Mesodermal cell (in vitro differentiated cells): ENCODE results near the gene PRICKLE3.
"Not testable (repeated sequence)": the region's sequence is repeated elsewhere in the genome, so short reads cannot be mapped to it uniquely, and the experiment has no call there.

Experiments used
- H3K27ac ChIP-seq: 2 replicates; pipeline ENCODE4 v1.7.0; 2013; ENCODE audit warnings: mild to moderate bottlenecking, low read depth, low read length, moderate library complexity; ENCODE audit not compliant: severe bottlenecking
- H3K36me3 ChIP-seq: 2 replicates; pipeline ENCODE4 v1.7.1; 2013; ENCODE audit warnings: mild to moderate bottlenecking, low read length, moderate library complexity; ENCODE audit not compliant: control insufficient read depth, insufficient read depth
- H3K4me1 ChIP-seq: one replicate; pipeline ENCODE4 v1.7.1; 2013; ENCODE audit warnings: mild to moderate bottlenecking, low read length; ENCODE audit not compliant: insufficient read depth, control insufficient read depth, poor library complexity, severe bottlenecking
- H3K4me3 ChIP-seq: 2 replicates; pipeline ENCODE4 v1.7.0; 2013; ENCODE audit warnings: low read length, control low read depth, mild to moderate bottlenecking; ENCODE audit not compliant: insufficient read depth, poor library complexity, severe bottlenecking; ENCODE audit errors: extremely low read depth
- H3K9me3 ChIP-seq: 2 replicates; pipeline ENCODE4 v1.7.1; 2013; ENCODE audit warnings: mild to moderate bottlenecking, low read length, moderate library complexity; ENCODE audit not compliant: control insufficient read depth
- WGBS, 2 experiments: methylation state at CpG; one replicate each; pipeline ENCODE4 v1.1.5; 2013; ENCODE audit warnings: missing lambda C conversion rate in 2 of 2; ENCODE audit not compliant: insufficient coverage in 2 of 2; 5-methylcytosine and 5-hydroxymethylcytosine counted together

The PRICKLE3 gene

DNA sequence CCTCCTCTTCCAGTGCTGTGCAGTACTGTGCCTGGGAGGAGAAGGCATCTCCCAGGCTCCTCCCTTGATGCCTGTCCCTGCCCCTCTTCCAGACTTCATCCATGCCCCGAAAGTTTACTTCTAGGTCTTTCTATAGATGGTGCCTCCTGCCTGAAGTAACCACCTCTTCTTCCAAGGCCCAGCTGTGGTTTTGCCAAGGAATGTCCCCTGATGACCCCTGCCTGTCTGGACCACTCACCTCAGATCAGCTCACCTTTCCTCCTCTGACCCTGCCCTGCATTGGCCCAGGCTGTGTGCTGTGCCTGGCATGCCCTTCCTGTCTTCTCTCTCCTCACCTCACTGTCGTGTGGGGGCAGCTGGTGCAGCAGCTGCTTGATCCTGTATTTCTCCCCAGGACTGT, 6.8 kb downstream of the PRICKLE3 start:
- H3K27ac ChIP-seq, result no peak overlapping the region
- peaks cover 31% of the 10 kb centered on the region for H3K36me3 ChIP-seq
- 100% methylated on average over 1 of the region's 2 CpGs; no CpG with 5 or more reads in 1 of the 2 experiments for WGBS, 2 experiments
- H3K4me1 ChIP-seq, result peaks cover 5% of the 10 kb centered on the region
- no peak overlapping the region for H3K4me3 ChIP-seq
- H3K9me3 ChIP-seq, result no peaks in the 10 kb centered on the region

- Histone ChIP-seq H3K4me3 (no peak overlapping the region), H3K36me3 (peaks cover 31% of the 10 kb centered on the region), H3K9me3 (no peaks in the 10 kb centered on the region), H3K4me1 (no peaks in the 10 kb centered on the region), H3K27ac (no peak overlapping the region)
- no CpG with 5 or more reads among the region's 3 CpGs for WGBS, 2 experiments
These were observed 7.6 kb downstream of the PRICKLE3 start for GRCh38 chrX:49178537-49178936.

DNA sequence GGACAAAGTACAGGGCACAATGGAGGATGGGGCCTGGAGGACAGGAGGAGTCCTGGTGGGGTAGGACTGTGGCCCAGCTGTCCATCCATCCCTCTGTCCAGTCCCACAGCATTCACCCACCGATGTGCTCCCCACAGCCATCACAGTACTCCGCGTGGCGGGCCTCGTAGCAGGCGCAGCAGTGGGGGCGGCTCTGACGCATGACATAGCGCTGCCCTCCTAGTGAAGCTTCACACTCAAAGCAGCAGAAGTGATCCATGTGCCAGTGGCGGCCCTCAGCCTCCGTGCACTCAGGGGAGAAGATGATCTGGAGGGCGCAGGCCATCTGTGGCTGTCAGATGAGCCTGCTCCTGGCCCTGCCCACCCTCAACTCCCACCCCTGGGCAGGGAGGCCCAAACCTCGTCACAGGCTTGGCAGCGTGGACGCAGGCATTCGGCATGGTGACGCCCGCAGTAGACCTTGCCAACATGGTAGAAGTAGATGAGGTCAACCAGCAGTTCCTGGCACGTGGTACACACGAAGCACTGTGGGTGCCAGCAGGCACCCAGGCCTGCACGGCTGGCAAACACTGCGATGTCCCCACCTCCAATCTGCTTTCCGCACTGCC, 8.2 kb downstream of the PRICKLE3 start:
- H3K4me3 ChIP-seq, result no peak overlapping the region
- peaks cover 27% of the 10 kb centered on the region for H3K36me3 ChIP-seq
- H3K27ac ChIP-seq, result no peak overlapping the region
- no peaks in the 10 kb centered on the region for H3K4me1 ChIP-seq
- no peaks in the 10 kb centered on the region for H3K9me3 ChIP-seq
- 95 to 100% methylated on average over 9 to 10 of the region's 23 CpGs for WGBS, 2 experiments

DNA sequence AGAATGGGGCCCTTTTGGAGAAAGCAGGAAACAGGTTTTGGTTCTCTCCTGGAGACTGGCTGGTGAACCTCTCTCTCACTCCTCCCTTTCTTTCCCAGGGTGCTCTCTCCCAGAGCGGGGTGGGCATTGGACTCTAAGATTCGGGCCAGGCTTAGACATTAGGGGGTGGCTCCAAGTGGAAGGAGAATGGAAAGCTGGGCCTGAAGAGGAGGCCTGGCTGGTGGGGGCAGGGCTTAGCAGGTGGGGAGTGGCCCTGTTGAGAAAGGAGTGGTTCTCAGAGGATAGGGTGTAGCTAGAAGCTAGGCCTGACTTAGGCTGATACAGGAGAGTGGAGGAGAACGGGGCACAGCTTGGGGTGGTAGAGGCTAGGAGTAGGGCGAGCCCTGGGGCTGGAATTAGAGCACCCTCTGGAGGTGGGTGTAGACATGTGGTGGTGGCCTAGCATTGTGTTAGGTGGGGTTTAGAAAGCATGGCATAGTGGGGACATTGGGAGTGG, 8.8 kb downstream of the PRICKLE3 start:
- H3K4me1 ChIP-seq, result no peaks in the 10 kb centered on the region
- WGBS, 2 experiments, result no CpG with 5 or more reads among the region's 4 CpGs
- H3K4me3 ChIP-seq, result no peak overlapping the region

GRCh38 chrX:49176421-49177326, 9.5 kb downstream of the PRICKLE3 start:
- no peaks in the 10 kb centered on the region for H3K4me1 ChIP-seq
- H3K4me3 ChIP-seq, result no peak overlapping the region
- no peak overlapping the region for H3K27ac ChIP-seq
- 90 to 91% methylated on average over 12 to 17 of the region's 27 CpGs for WGBS, 2 experiments
- H3K36me3 ChIP-seq, result peaks cover 25% of the 10 kb centered on the region
- H3K9me3 ChIP-seq, result no peaks in the 10 kb centered on the region

More for the DNA sequence above, 8.8 kb downstream of the PRICKLE3 start:
- Histone ChIP-seq H3K27ac (no peak overlapping the region), H3K36me3 (peaks cover 25% of the 10 kb centered on the region), H3K9me3 (no peaks in the 10 kb centered on the region)

DNA sequence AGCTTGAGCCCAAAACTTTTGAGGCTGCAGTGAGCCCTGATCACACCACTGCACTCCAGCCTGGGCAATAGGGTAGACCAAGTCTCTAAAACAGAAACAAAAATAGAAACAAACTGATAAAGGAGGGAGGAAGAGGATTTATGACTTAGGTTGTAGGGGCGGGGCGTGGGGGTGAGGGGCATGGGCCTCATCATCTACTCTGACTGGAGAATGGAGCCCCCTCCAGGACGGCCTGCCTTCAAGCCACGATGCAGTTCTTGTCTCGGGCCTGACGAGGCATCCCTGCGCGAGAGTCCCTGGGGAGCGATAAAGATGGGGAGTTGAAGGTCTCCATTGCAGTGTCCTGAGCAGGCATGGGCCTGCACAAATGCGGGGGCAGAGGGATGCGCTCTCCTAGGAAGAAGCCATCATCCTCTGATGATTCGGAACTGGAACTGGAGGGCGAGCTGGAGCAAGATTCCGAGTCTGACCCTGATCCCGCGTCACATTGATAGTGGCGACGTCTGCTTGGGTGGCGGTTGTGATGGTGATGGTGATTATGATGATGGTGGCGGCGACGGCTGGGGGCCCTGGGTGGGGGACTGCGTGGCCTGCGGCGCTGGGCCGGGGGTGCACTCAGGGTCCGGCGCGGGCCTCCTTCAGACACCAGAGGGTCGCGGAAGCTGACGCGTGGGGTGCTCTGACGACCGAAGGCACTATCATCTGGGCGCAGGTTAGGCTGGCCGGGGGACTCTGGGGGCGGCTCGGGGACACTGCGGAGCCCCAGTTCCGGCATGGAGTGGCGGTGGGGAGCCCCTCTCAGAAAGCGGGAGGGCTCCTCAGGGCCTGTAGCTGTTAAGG, 10.5 kb downstream of the PRICKLE3 start:
- Histone ChIP-seq H3K4me1 (no peaks in the 10 kb centered on the region), H3K27ac (no peak overlapping the region), H3K9me3 (no peaks in the 10 kb centered on the region), H3K4me3 (no peak overlapping the region), H3K36me3 (peaks cover 25% of the 10 kb centered on the region)
- WGBS, 2 experiments, result 91 to 95% methylated on average over 14 to 24 of the region's 43 CpGs

DNA sequence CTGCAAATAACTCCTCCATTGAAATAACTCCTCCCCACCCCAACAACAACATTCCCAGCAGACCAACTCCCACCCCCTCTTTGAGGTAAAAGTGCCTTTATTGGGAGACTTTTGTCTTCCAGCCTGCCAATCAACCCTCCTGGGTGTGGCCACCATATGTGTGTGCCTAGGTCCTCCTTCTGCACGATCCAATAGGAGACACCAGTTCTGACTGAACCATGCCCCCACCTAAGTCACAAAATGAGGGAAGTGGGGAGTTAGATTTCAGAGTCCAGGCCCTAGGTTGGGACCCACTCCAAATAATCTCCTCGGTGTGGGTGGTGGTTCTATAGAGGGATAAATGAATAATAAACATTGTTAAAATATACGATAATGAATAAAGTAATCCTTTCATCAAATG, 11.4 kb downstream of the PRICKLE3 start:
- no peak overlapping the region for H3K27ac ChIP-seq
- peaks cover 23% of the 10 kb centered on the region for H3K36me3 ChIP-seq
- no CpG with 5 or more reads among the region's 3 CpGs for WGBS, 2 experiments
- H3K9me3 ChIP-seq, result no peaks in the 10 kb centered on the region
- H3K4me1 ChIP-seq, result no peaks in the 10 kb centered on the region
- no peak overlapping the region for H3K4me3 ChIP-seq

DNA sequence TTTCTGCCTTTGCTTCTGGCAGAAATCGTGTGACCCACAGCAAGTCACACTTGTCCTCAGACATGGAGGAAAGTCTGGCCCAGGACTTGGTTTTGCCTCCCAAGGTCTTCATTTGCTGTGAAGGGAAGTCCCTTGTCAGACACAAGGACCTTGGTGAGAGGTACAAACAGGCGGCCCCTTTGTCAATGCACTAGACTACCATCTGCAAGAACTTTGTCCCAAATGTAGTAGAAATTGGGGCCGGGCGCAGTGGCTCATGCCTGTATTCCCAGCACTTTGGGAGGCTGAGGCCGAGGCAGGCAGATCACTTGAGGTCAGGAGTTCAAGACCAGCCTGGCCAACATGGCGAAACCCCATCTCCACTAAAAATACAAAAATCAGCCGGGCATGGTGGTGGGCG, 12.6 kb downstream of the PRICKLE3 start:
- not testable (repeated sequence) for H3K4me3 ChIP-seq, H3K9me3 ChIP-seq, H3K27ac ChIP-seq, H3K4me1 ChIP-seq
- H3K36me3 ChIP-seq, result peaks cover 14% of the 10 kb centered on the region
- 89 to 100% methylated on average over 3 of the region's 8 CpGs for WGBS, 2 experiments

DNA sequence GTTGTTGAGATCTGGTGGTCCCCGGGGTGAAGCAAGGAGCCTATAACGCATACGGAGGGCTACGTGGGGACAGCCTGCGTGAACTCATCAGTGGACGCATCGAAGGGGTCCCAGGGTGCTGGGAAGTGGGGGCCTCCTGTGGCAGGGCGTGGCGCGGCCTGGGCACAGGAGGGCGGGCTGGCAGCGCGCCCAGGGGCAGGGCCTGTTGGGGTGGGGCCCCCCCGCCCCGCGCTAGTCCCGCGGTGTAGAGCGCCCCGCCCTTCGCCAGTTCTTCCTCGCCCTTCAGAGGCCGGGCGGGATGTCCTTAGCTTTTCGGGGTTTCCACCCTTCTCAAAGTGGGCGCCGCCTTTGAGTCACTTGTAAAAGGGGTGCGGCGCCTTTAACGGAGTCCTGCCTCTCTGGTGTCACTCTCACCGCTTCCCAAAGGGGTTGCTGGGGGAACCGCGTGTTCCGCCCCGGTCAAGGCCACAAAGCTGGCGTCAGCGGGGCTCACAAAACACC, 13.8 kb downstream of the PRICKLE3 start:
- peaks cover under 1% of the 10 kb centered on the region for H3K4me1 ChIP-seq
- H3K9me3 ChIP-seq, result no peaks in the 10 kb centered on the region
- H3K4me3 ChIP-seq, result peak overlapping the region; percentile 27
- 12 to 54% methylated on average over 4 to 15 of the region's 37 CpGs for WGBS, 2 experiments
- H3K36me3 ChIP-seq, result peaks cover 12% of the 10 kb centered on the region
- H3K27ac ChIP-seq, result no peak overlapping the region

- peaks cover 2% of the 10 kb centered on the region for H3K4me1 ChIP-seq
- peak within 1 kb of the TSS; percentile 27 for H3K4me3 ChIP-seq
- 0 to 1% methylated on average over 7 to 15 of the region's 46 CpGs for WGBS, 2 experiments
- H3K27ac ChIP-seq, result no peak within 1 kb of the TSS
- peaks cover 11% of the 10 kb centered on the region for H3K36me3 ChIP-seq
- H3K9me3 ChIP-seq, result no peaks in the 10 kb centered on the region
These were observed 14.4 kb downstream of the PRICKLE3 start, which contains the start of gene PLP2 for GRCh38 chrX:49171752-49172279. Gene PLP2 (plus strand): TSS chrX:49171898. CDS start chrX:49172001, 103 bp downstream.
